ENCODE results near the gene TNNI3. TPM values are rescaled to one million over a fixed set of nuclear protein-coding genes. Genes with fewer than 3 reads are reported as not detected.

Gene TNNI3
- total and polyA plus RNA-seq, 9 donors = 0.62 to 14.4 (median 2.4) TPM; not detected in 2

DNA sequence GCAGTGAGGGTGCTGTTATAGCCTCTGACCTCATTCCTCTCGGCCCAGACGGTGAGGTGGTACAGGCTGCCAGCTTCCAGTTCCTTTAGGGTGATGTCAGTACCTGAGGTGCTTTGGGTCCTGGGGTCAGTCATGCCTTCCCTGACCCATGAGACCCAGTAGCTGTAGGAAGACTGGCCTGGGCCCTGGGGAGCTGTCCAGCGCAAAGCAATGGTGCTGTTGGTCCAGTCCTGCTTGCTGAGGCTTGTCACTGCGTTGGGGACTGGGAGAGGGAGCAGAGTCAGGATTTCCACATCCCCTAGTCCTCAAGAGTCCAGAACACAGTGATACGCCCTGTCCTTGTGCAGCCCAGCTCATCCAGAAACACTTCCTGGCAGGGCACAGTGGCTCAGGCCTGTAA lies 41.1 kb upstream of the TNNI3 start:
- TF ChIP-seq POLR2A (IDR thresholded peaks at IDR 0.05) (no peak), EP300 (IDR thresholded peaks at IDR 0.05) (no peak)
- TF ChIP-seq, protein P1, sequence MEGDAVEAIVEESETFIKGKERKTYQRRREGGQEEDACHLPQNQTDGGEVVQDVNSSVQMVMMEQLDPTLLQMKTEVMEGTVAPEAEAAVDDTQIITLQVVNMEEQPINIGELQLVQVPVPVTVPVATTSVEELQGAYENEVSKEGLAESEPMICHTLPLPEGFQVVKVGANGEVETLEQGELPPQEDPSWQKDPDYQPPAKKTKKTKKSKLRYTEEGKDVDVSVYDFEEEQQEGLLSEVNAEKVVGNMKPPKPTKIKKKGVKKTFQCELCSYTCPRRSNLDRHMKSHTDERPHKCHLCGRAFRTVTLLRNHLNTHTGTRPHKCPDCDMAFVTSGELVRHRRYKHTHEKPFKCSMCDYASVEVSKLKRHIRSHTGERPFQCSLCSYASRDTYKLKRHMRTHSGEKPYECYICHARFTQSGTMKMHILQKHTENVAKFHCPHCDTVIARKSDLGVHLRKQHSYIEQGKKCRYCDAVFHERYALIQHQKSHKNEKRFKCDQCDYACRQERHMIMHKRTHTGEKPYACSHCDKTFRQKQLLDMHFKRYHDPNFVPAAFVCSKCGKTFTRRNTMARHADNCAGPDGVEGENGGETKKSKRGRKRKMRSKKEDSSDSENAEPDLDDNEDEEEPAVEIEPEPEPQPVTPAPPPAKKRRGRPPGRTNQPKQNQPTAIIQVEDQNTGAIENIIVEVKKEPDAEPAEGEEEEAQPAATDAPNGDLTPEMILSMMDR (IDR thresholded peaks at IDR 0.05) = no peak
- H3K4me3 ChIP-seq = no peak overlapping the region
- H3K4me1 ChIP-seq (ENCODE audit: insufficient read depth) = no peaks in the 10 kb centered on the region
- WGBS, 3 donors = 54 to 68% (median 55%) methylated on average over 5 of the region's 5 CpGs
- H3K27me3 ChIP-seq = no peaks in the 10 kb centered on the region
- H3K9me3 ChIP-seq = no peaks in the 10 kb centered on the region
- intact Hi-C loops (cut with DNase I) = no loop called here
- no peak for DNase-seq
- no peak overlapping the region for H3K27ac ChIP-seq
- H3K36me3 ChIP-seq = no peaks in the 10 kb centered on the region

DNA sequence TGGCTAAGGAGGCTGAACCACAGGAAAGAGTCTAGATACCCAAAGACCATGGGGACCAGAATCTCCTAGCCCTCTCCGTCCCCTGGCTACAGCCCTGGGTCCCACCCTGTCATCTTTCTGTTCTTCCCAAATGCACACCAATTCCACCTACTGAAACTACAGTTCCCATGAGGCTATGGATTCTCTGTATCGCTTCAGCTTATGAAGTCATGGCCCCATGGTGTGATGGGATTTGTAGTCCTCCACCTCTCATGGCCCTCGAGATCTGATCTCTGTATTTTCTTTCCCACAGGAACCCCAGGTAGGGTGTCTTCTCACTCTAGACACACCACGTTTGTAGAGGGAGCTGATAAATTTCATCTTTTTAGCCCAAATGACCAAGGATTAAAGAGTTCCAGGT lies 40.0 kb upstream of the TNNI3 start:
- H3K4me1 ChIP-seq (ENCODE audit: insufficient read depth) = no peaks in the 10 kb centered on the region
- no peaks in the 10 kb centered on the region for H3K9me3 ChIP-seq
- no peaks in the 10 kb centered on the region for H3K27me3 ChIP-seq
- 58 to 68% (median 63%) methylated on average over 4 of the region's 4 CpGs for WGBS, 3 donors
- DNase-seq = no peak
- intact Hi-C loops (cut with DNase I) = no loop called here
- no peak for TF ChIP-seq EP300 (IDR thresholded peaks at IDR 0.05)
- no peak for TF ChIP-seq POLR2A (IDR thresholded peaks at IDR 0.05)
- TF ChIP-seq, protein P1 (IDR thresholded peaks at IDR 0.05) = no peak
- no peak overlapping the region for H3K4me3 ChIP-seq
- no peaks in the 10 kb centered on the region for H3K36me3 ChIP-seq
- H3K27ac ChIP-seq = no peak overlapping the region

DNA sequence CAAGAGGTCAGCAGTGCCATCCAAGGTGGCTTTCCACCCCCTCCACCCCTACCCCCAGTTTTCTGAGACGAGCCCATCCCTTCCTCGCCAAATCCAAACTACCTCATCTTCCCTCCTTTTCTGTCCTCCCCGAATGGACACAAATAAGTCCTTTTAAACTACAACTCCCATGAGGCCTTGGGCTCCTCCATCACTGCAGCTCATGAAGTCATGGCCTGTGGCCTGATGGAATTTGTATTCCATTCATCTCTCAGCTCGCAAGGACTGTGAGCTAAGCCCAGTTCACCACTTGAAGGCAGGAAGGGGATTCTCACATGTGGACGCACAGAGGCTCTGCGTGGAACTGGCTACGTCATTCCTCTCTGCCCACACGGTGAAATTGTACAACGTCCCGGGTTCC lies 39.3 kb upstream of the TNNI3 start:
- H3K36me3 ChIP-seq = no peaks in the 10 kb centered on the region
- H3K4me3 ChIP-seq = no peak overlapping the region
- TF ChIP-seq POLR2A (IDR thresholded peaks at IDR 0.05) = no peak
- TF ChIP-seq EP300 (IDR thresholded peaks at IDR 0.05) = no peak
- no peaks in the 10 kb centered on the region for H3K9me3 ChIP-seq
- no peak overlapping the region for H3K27ac ChIP-seq
- no peak for DNase-seq
- H3K27me3 ChIP-seq = no peaks in the 10 kb centered on the region
- WGBS, 3 donors = 82 to 91% (median 88%) methylated on average over 10 of the region's 10 CpGs
- H3K4me1 ChIP-seq (ENCODE audit: insufficient read depth) = no peaks in the 10 kb centered on the region
- intact Hi-C loops (cut with DNase I) = no loop called here

DNA sequence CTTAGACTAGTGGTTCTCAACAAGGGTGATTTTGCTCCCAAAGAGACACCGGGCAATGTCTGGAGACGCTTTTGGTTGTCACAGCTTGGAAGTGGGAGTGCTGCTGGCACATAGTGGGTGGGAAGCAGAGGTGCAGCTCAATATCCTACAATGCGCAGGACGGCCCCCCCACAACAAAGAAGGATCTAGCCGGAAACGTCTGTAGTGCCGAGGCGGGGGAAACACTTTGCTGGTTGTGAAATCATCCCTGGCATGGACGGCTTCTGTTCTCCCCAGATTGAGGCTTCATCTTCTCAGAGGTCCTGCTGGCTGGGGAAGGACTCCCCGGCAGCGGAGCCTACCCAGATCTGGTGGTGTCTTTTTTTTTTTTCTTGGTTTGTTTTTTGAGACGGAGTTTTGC lies 35.9 kb upstream of the TNNI3 start:
- Histone ChIP-seq H3K4me1 (ENCODE audit: insufficient read depth) (no peaks in the 10 kb centered on the region), H3K36me3 (no peaks in the 10 kb centered on the region), H3K4me3 (no peak overlapping the region), H3K9me3 (no peaks in the 10 kb centered on the region), H3K27ac (no peak overlapping the region), H3K27me3 (no peaks in the 10 kb centered on the region)
- WGBS, 3 donors = 78 to 81% (median 79%) methylated on average over 12 of the region's 12 CpGs
- no peak for DNase-seq
- intact Hi-C loops (cut with DNase I) = no loop called here
- TF ChIP-seq, protein P1 (IDR thresholded peaks at IDR 0.05) = no peak
- no peak for TF ChIP-seq EP300 (IDR thresholded peaks at IDR 0.05)
- TF ChIP-seq POLR2A (IDR thresholded peaks at IDR 0.05) = no peak

DNA sequence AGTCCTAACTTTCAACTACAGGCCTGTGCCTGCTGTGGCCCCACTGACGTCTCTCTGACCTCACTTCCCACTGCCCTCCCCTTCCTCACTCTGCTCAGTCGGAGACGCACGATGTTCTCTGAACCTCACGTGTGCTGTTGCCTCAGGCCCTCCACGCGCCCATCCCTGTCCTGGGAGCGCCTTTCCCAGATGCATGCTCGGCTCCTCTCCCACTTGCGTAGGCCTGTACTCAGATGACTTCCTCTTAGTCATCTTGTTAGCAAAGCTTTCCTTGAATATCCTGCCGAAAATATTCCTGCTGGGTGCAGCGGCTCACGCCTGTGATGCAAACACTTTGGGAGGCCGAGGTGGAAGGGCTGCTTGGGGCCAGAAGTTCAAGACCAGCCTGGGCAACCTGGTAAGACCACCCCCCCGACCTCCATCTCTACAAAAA lies 31.9 kb upstream of the TNNI3 start:
- H3K36me3 ChIP-seq = no peaks in the 10 kb centered on the region
- intact Hi-C loops (cut with DNase I) = no loop called here
- TF ChIP-seq POLR2A (IDR thresholded peaks at IDR 0.05) = no peak
- TF ChIP-seq, protein P1 (IDR thresholded peaks at IDR 0.05) = no peak
- no peak for TF ChIP-seq EP300 (IDR thresholded peaks at IDR 0.05)
- no peaks in the 10 kb centered on the region for H3K4me1 ChIP-seq (ENCODE audit: insufficient read depth)
- H3K4me3 ChIP-seq = no peak overlapping the region
- H3K9me3 ChIP-seq = no peaks in the 10 kb centered on the region
- 63 to 67% (median 64%) methylated on average over 15 of the region's 15 CpGs for WGBS, 3 donors
- H3K27me3 ChIP-seq = no peaks in the 10 kb centered on the region
- H3K27ac ChIP-seq = no peak overlapping the region
- no peak for DNase-seq

Measured in ovary (tissue), 9 donors.